ENCODE measurements around the gene PTPRN2. TPM values are rescaled to one million over a fixed set of nuclear protein-coding genes. Genes with fewer than 3 reads are reported as not detected.

PTPRN2 gene
- polyA plus RNA-seq, 4 donors, result 7.4 to 9.6 (median 8.8) TPM

- DNase-seq (ENCODE audit: low read depth in 4 of 4, low spot score in 3 of 4), result no peak
These were observed 621.1 kb downstream of the PTPRN2 start for GRCh38 chr7:157966490-157966889.

GRCh38 chr7:157964521-157964920 lies 623.1 kb downstream of the PTPRN2 start:
- no peak for DNase-seq (ENCODE audit: low read depth in 4 of 4, low spot score in 3 of 4)

- DNase-seq (ENCODE audit: low read depth in 4 of 4, low spot score in 3 of 4), result no peak
These were observed 623.6 kb downstream of the PTPRN2 start for GRCh38 chr7:157964016-157964415.

- DNase-seq (ENCODE audit: low read depth in 4 of 4, low spot score in 3 of 4), result no peak
These were observed 624.1 kb downstream of the PTPRN2 start for GRCh38 chr7:157963526-157963925.

- DNase-seq (ENCODE audit: low read depth in 4 of 4, low spot score in 3 of 4), result no peak
These were observed 624.9 kb downstream of the PTPRN2 start for GRCh38 chr7:157962458-157963306.

- no peak for DNase-seq (ENCODE audit: low read depth in 4 of 4, low spot score in 3 of 4)
These were observed 625.7 kb downstream of the PTPRN2 start for GRCh38 chr7:157961731-157962457.

GRCh38 chr7:157955348-157955999 lies 632.1 kb downstream of the PTPRN2 start:
- no peak for DNase-seq (ENCODE audit: low read depth in 4 of 4, low spot score in 3 of 4)

- no peak for DNase-seq (ENCODE audit: low read depth in 4 of 4, low spot score in 3 of 4)
These were observed 632.7 kb downstream of the PTPRN2 start for GRCh38 chr7:157954901-157955300.

GRCh38 chr7:157952841-157953645 lies 634.6 kb downstream of the PTPRN2 start:
- DNase-seq (ENCODE audit: low read depth in 4 of 4, low spot score in 3 of 4), result no peak

GRCh38 chr7:157952050-157952667 lies 635.5 kb downstream of the PTPRN2 start:
- no peak for DNase-seq (ENCODE audit: low read depth in 4 of 4, low spot score in 3 of 4)

- DNase-seq (ENCODE audit: low read depth in 4 of 4, low spot score in 3 of 4), result no peak
These were observed 636.1 kb downstream of the PTPRN2 start for GRCh38 chr7:157951300-157952049.

- no peak for DNase-seq (ENCODE audit: low read depth in 4 of 4, low spot score in 3 of 4)
These were observed 637.9 kb downstream of the PTPRN2 start for GRCh38 chr7:157949711-157950110.

- DNase-seq (ENCODE audit: low read depth in 4 of 4, low spot score in 3 of 4), result no peak
These were observed 640.1 kb downstream of the PTPRN2 start for GRCh38 chr7:157947504-157947903.

- DNase-seq (ENCODE audit: low read depth in 4 of 4, low spot score in 3 of 4), result no peak
These were observed 641.1 kb downstream of the PTPRN2 start for GRCh38 chr7:157946398-157947060.

GRCh38 chr7:157945401-157945800 lies 642.2 kb downstream of the PTPRN2 start:
- no peak for DNase-seq (ENCODE audit: low read depth in 4 of 4, low spot score in 3 of 4)

- no peak for DNase-seq (ENCODE audit: low read depth in 4 of 4, low spot score in 3 of 4)
These were observed 642.8 kb downstream of the PTPRN2 start for GRCh38 chr7:157944734-157945291.

GRCh38 chr7:157944051-157944450 lies 643.6 kb downstream of the PTPRN2 start:
- DNase-seq (ENCODE audit: low read depth in 4 of 4, low spot score in 3 of 4), result no peak

- no peak for DNase-seq (ENCODE audit: low read depth in 4 of 4, low spot score in 3 of 4)
These were observed 644.1 kb downstream of the PTPRN2 start for GRCh38 chr7:157943561-157943960.

- no peak for DNase-seq (ENCODE audit: low read depth in 4 of 4, low spot score in 3 of 4)
These were observed 646.4 kb downstream of the PTPRN2 start for GRCh38 chr7:157941210-157941609.

Data from right renal pelvis (tissue), 4 donors.